Measurements from ENCODE around the gene TBC1D8.

The TBC1D8 gene

GRCh38 chr2:100968146-100969145, 182.7 kb downstream of the TBC1D8 start:
- intact Hi-C loops (cut with DNase I): no loop called here
- DNase-seq: no peak

- DNase-seq: no peak
- intact Hi-C loops (cut with DNase I): no loop called here
Measured at GRCh38 chr2:100967716-100968115, 183.5 kb downstream of the TBC1D8 start.

- intact Hi-C loops (cut with DNase I): no loop called here
- no peak for DNase-seq
Measured at GRCh38 chr2:100965596-100965995, 185.6 kb downstream of the TBC1D8 start.

GRCh38 chr2:100964681-100965169, 186.5 kb downstream of the TBC1D8 start:
- no peak for DNase-seq
- intact Hi-C loops (cut with DNase I): no loop called here

- intact Hi-C loops (cut with DNase I): no loop called here
- no peak for DNase-seq
Measured at GRCh38 chr2:100964222-100964621, 187.0 kb downstream of the TBC1D8 start.

- no peak for DNase-seq
- intact Hi-C loops (cut with DNase I): no loop called here
Measured at GRCh38 chr2:100963026-100963375, 188.2 kb downstream of the TBC1D8 start.

GRCh38 chr2:100962366-100963025, 188.7 kb downstream of the TBC1D8 start:
- intact Hi-C loops (cut with DNase I): no loop called here
- DNase-seq: no peak

- no peak for DNase-seq
- intact Hi-C loops (cut with DNase I): no loop called here
Measured at GRCh38 chr2:100960688-100961087, 190.5 kb downstream of the TBC1D8 start.

- no peak for DNase-seq
- intact Hi-C loops (cut with DNase I): no loop called here
Measured at GRCh38 chr2:100959225-100959880, 191.8 kb downstream of the TBC1D8 start.

- intact Hi-C loops (cut with DNase I): no loop called here
- DNase-seq: peak in 1 of 10 donors; percentile 13
Measured at GRCh38 chr2:100957996-100958653, 193.1 kb downstream of the TBC1D8 start.

Data from posterior cingulate gyrus (tissue), 11 donors.